B cell (primary cell): ENCODE data around the gene AAR2. TPM values are rescaled to one million over a fixed set of nuclear protein-coding genes. Genes with fewer than 3 reads are reported as not detected.

Experiments
- ATAC-seq: fragments of 200-7000 bp; cut with Tn5 transposase; one replicate; pipeline ENCODE4 v1.10.0; 2021; ENCODE audit warnings: low read depth, mild to moderate bottlenecking, moderate number of reproducible peaks, moderate library complexity
- CTCF ChIA-PET: fragments of 350-600 bp; sonication (Branson Sonifier 250); formaldehyde crosslinking; loops from one replicate; lab custom pipeline; 2021; ENCODE audit warnings: antibody characterized with exemption, inconsistent platforms; lab: Charles Lee
- POLR2A ChIA-PET: fragments of 350-600 bp; sonication (Branson Sonifier 250); formaldehyde crosslinking; loops from one replicate; lab custom pipeline; 2021; ENCODE audit warnings: antibody characterized with exemption; lab: Charles Lee
- DNase-seq: peaks from one replicate; pipeline ENCODE4 v3.0.0; 2013
- H2AFZ ChIP-seq: 2 replicates; pipeline ENCODE4 v1.6.1; 2012; ENCODE audit warnings: mild to moderate bottlenecking, low read depth, low read length; ENCODE audit not compliant: insufficient read depth, poor library complexity, severe bottlenecking
- H3K27ac ChIP-seq, 2 donors: 1 replicate in 1 of 2; 2 replicates in 1 of 2; pipeline ENCODE4 v1.5.1; 2012 to 2013; ENCODE audit warnings: low read length in 2 of 2, mild to moderate bottlenecking in 2 of 2, moderate library complexity in 1 of 2
- H3K27me3 ChIP-seq, 4 experiments: fragments of 200-600 bp in 1 of 4; sonication (generic) in 1 of 4; replicated peaks in 1 of 4; 1 replicate in 2 of 4; 2 replicates in 2 of 4; pipeline versions ENCODE4 v1.6.1 to v1.7.0; 2013 to 2016; ENCODE audit warnings: low read length in 3 of 4, mild to moderate bottlenecking in 2 of 4, mixed read lengths in 1 of 4, moderate library complexity in 1 of 4; ENCODE audit not compliant: insufficient read depth in 4 of 4, control insufficient read depth in 3 of 4; ENCODE audit errors: control extremely low read depth in 1 of 4
- H3K36me3 ChIP-seq, 2 experiments: replicated peaks in 1 of 2; 1 replicate in 1 of 2; 2 replicates in 1 of 2; pipeline versions ENCODE4 v1.6.1 to v1.7.1; 2013; ENCODE audit warnings: low read length in 1 of 2; ENCODE audit not compliant: insufficient read depth in 2 of 2, control insufficient read depth in 1 of 2; ENCODE audit errors: control extremely low read depth in 1 of 2, extremely low read depth in 1 of 2
- H3K4me1 ChIP-seq, 2 donors: fragments of 200-600 bp in 1 of 2; sonication (generic) in 1 of 2; 1 replicate in 1 of 2; 2 replicates in 1 of 2; pipeline versions ENCODE4 v1.5.1 to v1.6.1; 2013 to 2017; ENCODE audit warnings: low read length in 2 of 2; ENCODE audit not compliant: control insufficient read depth in 2 of 2, insufficient read depth in 2 of 2
- H3K4me2 ChIP-seq: replicated peaks from 2 replicates; pipeline ENCODE3; 2012; ENCODE audit warnings: mild to moderate bottlenecking, low read depth, low read length; ENCODE audit not compliant: poor library complexity, severe bottlenecking
- H3K4me3 ChIP-seq, 5 experiments: fragments of 200-600 bp in 1 of 5; sonication (generic) in 1 of 5; 1 replicate in 3 of 5; 2 replicates in 2 of 5; pipeline versions ENCODE4 v1.5.1 to v1.7.0; 2011 to 2016; ENCODE audit warnings: low read length in 4 of 5, mild to moderate bottlenecking in 4 of 5, low read depth in 2 of 5, control low read depth in 1 of 5, moderate library complexity in 1 of 5; ENCODE audit not compliant: insufficient read depth in 1 of 5; ENCODE audit errors: control extremely low read depth in 1 of 5, extremely low read depth in 1 of 5
- H3K79me2 ChIP-seq: fragments of 200-600 bp; sonication (generic); one replicate; pipeline ENCODE4 v1.6.0; 2016; ENCODE audit warnings: low read length; ENCODE audit not compliant: control insufficient read depth, insufficient read depth
- H3K9ac ChIP-seq: fragments of 200-600 bp; sonication (generic); 2 replicates; pipeline ENCODE4 v1.6.1; 2017; ENCODE audit warnings: mild to moderate bottlenecking, low read length, moderate library complexity
- H3K9me3 ChIP-seq, 3 donors: one replicate each; pipeline versions ENCODE4 v1.6.1 to v1.7.1; 2013; ENCODE audit warnings: low read length in 2 of 3; ENCODE audit not compliant: control insufficient read depth in 2 of 3, insufficient read depth in 1 of 3; ENCODE audit errors: control extremely low read depth in 1 of 3
- H4K20me1 ChIP-seq: 2 replicates; pipeline ENCODE4 v1.6.0; 2012; ENCODE audit warnings: mild to moderate bottlenecking, low read length; ENCODE audit not compliant: insufficient read depth, control insufficient read depth, poor library complexity, severe bottlenecking
- H3K27ac Mint-ChIP-seq: one replicate; pipeline ENCODE4 v1.8.0; 2021; ENCODE audit warnings: mixed read lengths
- H3K27me3 Mint-ChIP-seq: one replicate; pipeline ENCODE4 v1.8.0; 2021; ENCODE audit warnings: mixed read lengths
- H3K4me1 Mint-ChIP-seq: one replicate; pipeline ENCODE4 v1.8.0; 2021; ENCODE audit warnings: mixed read lengths
- H3K4me3 Mint-ChIP-seq: one replicate; pipeline ENCODE4 v1.8.0; 2021; ENCODE audit warnings: mixed read lengths
- H3K9me3 Mint-ChIP-seq: one replicate; pipeline ENCODE4 v1.8.0; 2022; ENCODE audit warnings: mixed read lengths; ENCODE audit not compliant: insufficient read depth
- EZH2 ChIP-seq: IDR thresholded peaks from 2 replicates; pipeline ENCODE4 v1.6.1; 2012; ENCODE audit warnings: borderline replicate concordance, low read depth, mild to moderate bottlenecking, moderate library complexity, low read length; ENCODE audit not compliant: insufficient read depth, poor library complexity, severe bottlenecking
- WGBS: methylation state at CpG from one replicate; pipeline ENCODE4 v1.1.5; 2013; ENCODE audit warnings: missing lambda C conversion rate; ENCODE audit not compliant: insufficient coverage; 5-methylcytosine and 5-hydroxymethylcytosine counted together
- intact Hi-C: fragments of 100-400 bp; cut with micrococcal nuclease; formaldehyde crosslinking; loops from one replicate; pipeline ENCODE4 v1.10.0; 2022
- polyA plus RNA-seq: library from polyadenylated mRNA; depleted of rRNA; stranded (reverse); fragments of >200 nt; gene quantifications from 2 replicates; pipeline ENCODE4 v1.2.3, GENCODE V29; 2012
- total RNA-seq, 2 donors: library from RNA; stranded (reverse); fragments of 120-200 nt in 1 of 2; gene quantifications; 1 replicate in 1 of 2; 2 replicates in 1 of 2; pipeline versions ENCODE4 v1.2.3 to v1.2.4, GENCODE V29; 2013 to 2022
- TF ChIP-seq, protein P1 (sequence below): fragments of 200-600 bp; IDR thresholded peaks from one replicate; pipeline ENCODE4 v1.8.0; 2022; ENCODE audit warnings: antibody characterized with exemption, mild to moderate bottlenecking

AAR2 gene
- total and polyA plus RNA-seq, 2 donors (not counting 1 experiment from before 2014, with no cell fraction given) = 10.3 to 21.3 TPM

DNA sequence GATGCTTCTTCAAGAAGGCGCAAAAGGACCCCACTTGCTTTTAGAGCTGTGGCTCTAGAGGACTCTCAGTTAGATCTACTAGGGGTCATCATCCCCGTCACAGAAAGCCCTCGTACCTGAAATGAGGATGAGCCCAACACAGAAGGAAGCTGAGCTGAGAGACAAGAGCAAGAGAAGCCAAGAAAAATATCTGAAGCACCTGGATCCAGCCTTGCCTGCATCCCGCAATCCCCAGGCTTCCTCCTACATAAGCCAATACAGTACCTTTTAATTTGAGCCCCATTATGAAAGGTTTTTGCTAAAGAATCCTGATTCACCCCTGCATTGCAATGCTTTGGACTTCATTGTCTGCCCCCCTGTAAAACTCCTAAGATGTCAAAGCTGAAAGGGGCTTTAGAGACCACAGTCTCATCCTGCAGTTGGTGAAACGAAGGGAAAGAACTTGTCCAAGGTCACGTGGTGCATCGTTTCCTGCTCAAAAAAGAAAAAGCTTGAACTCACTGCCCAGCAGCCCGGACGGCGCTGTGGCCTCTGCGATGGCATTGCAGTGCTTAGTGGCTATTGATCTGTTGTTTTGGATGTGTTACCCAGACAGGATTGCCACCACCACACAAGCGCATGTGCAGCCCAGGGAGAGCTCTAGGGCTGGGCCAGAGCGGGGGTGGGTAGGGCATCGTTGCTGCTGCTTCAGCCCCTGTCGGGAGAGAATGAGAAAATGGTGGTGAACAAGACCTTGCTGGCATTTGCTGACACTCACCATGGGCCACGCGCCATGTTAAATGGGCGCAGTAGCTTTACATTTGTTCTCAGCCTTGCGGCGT, 28.4 kb downstream of the AAR2 start:
- no peaks in the 10 kb centered on the region for H4K20me1 ChIP-seq
- no peaks in the 10 kb centered on the region for H3K79me2 ChIP-seq
- no peaks in the 10 kb centered on the region for H3K9me3 Mint-ChIP-seq
- H2AFZ ChIP-seq = no peak overlapping the region
- H3K27ac ChIP-seq = no peak overlapping the region
- no peak overlapping the region for H3K27ac Mint-ChIP-seq
- CTCF ChIA-PET = interaction anchor here (1.5 kb wide), 1 partner anchor 9 kb away, joined by 4 read pairs; no protein-coding TSS in a partner anchor
- H3K36me3 ChIP-seq = no peaks in the 10 kb centered on the region
- no peak for TF ChIP-seq EZH2
- TF ChIP-seq, protein P1, sequence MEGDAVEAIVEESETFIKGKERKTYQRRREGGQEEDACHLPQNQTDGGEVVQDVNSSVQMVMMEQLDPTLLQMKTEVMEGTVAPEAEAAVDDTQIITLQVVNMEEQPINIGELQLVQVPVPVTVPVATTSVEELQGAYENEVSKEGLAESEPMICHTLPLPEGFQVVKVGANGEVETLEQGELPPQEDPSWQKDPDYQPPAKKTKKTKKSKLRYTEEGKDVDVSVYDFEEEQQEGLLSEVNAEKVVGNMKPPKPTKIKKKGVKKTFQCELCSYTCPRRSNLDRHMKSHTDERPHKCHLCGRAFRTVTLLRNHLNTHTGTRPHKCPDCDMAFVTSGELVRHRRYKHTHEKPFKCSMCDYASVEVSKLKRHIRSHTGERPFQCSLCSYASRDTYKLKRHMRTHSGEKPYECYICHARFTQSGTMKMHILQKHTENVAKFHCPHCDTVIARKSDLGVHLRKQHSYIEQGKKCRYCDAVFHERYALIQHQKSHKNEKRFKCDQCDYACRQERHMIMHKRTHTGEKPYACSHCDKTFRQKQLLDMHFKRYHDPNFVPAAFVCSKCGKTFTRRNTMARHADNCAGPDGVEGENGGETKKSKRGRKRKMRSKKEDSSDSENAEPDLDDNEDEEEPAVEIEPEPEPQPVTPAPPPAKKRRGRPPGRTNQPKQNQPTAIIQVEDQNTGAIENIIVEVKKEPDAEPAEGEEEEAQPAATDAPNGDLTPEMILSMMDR = no peak
- no peak overlapping the region for H3K9ac ChIP-seq
- no peaks in the 10 kb centered on the region for H3K4me1 Mint-ChIP-seq
- POLR2A ChIA-PET = no interaction called here
- no peak overlapping the region for H3K4me3 ChIP-seq
- DNase-seq = no peak
- no peaks in the 10 kb centered on the region for H3K9me3 ChIP-seq
- intact Hi-C loops = no loop called here
- no peaks in the 10 kb centered on the region for H3K27me3 ChIP-seq
- no peaks in the 10 kb centered on the region for H3K27me3 Mint-ChIP-seq
- H3K4me1 ChIP-seq = no peaks in the 10 kb centered on the region
- WGBS = 90% methylated on average over 14 of the region's 20 CpGs
- ATAC-seq = no peak
- no peak overlapping the region for H3K4me3 Mint-ChIP-seq
- H3K4me2 ChIP-seq = no peak overlapping the region

DNA sequence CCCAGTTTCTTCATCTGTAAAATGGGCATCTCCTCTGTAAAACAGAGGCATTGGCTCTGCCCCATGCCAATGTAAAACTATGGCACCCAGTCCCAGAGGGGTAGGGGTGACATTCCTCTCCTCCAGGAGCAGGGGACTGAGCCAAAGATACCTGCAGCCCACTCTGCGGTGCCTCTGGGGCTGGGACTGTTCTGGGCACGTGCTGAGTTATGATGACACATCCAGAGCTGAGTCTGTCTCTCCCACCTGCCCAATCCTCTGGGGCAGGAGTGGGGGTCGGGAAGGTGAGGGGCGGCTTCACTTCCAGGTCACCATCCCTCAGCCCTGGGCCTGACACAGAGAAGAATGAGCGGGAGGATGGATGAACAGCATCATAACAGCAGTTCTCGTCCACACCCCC, 29.9 kb downstream of the AAR2 start:
- H3K27ac ChIP-seq = no peak overlapping the region
- no peak overlapping the region for H2AFZ ChIP-seq
- TF ChIP-seq, protein P1 = no peak
- TF ChIP-seq EZH2 = no peak
- H3K27ac Mint-ChIP-seq = no peak overlapping the region
- ChIA-PET CTCF (no interaction called here), POLR2A (no interaction called here)
- no peak for ATAC-seq
- H3K27me3 ChIP-seq = no peaks in the 10 kb centered on the region
- intact Hi-C loops = no loop called here
- H3K79me2 ChIP-seq = no peaks in the 10 kb centered on the region
- no peaks in the 10 kb centered on the region for H3K36me3 ChIP-seq
- no peak overlapping the region for H3K4me3 ChIP-seq
- H3K9me3 Mint-ChIP-seq = no peaks in the 10 kb centered on the region
- H3K9me3 ChIP-seq = no peaks in the 10 kb centered on the region
- H3K4me3 Mint-ChIP-seq = no peak overlapping the region
- H3K9ac ChIP-seq = no peak overlapping the region
- no peaks in the 10 kb centered on the region for H3K4me1 ChIP-seq
- no peaks in the 10 kb centered on the region for H4K20me1 ChIP-seq
- no peak overlapping the region for H3K4me2 ChIP-seq
- H3K27me3 Mint-ChIP-seq = no peaks in the 10 kb centered on the region
- 81% methylated on average over 5 of the region's 6 CpGs for WGBS
- no peaks in the 10 kb centered on the region for H3K4me1 Mint-ChIP-seq
- no peak for DNase-seq
